ENCODE measurements around the gene MSX1. TPM values are rescaled to one million over a fixed set of nuclear protein-coding genes. Genes with fewer than 3 reads are reported as not detected.

Gene MSX1
- total RNA-seq, 1 donor from 2014 or later, result 50.3 TPM

- Mint-ChIP-seq H3K4me1 (peaks cover 20% of the 10 kb centered on the region), H3K27ac (no peak overlapping the region), H3K36me3 (no peaks in the 10 kb centered on the region), H3K27me3 (ENCODE audit: low read depth) (peaks cover 6% of the 10 kb centered on the region), H3K4me3 (no peak overlapping the region), H3K9me3 (no peaks in the 10 kb centered on the region)
- DNase-seq (ENCODE audit: low spot score in 2 of 2, unreplicated experiment in 2 of 2), result no peak
- TF ChIP-seq, protein P1, sequence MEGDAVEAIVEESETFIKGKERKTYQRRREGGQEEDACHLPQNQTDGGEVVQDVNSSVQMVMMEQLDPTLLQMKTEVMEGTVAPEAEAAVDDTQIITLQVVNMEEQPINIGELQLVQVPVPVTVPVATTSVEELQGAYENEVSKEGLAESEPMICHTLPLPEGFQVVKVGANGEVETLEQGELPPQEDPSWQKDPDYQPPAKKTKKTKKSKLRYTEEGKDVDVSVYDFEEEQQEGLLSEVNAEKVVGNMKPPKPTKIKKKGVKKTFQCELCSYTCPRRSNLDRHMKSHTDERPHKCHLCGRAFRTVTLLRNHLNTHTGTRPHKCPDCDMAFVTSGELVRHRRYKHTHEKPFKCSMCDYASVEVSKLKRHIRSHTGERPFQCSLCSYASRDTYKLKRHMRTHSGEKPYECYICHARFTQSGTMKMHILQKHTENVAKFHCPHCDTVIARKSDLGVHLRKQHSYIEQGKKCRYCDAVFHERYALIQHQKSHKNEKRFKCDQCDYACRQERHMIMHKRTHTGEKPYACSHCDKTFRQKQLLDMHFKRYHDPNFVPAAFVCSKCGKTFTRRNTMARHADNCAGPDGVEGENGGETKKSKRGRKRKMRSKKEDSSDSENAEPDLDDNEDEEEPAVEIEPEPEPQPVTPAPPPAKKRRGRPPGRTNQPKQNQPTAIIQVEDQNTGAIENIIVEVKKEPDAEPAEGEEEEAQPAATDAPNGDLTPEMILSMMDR (IDR thresholded peaks at IDR 0.05; ENCODE audit: unreplicated experiment), result no peak
These were observed 10.4 kb upstream of the MSX1 start for GRCh38 chr4:4849106-4849505.

- peaks cover 24% of the 10 kb centered on the region for H3K4me1 Mint-ChIP-seq
- no peaks in the 10 kb centered on the region for H3K36me3 Mint-ChIP-seq
- peaks cover 1% of the 10 kb centered on the region for H3K27me3 Mint-ChIP-seq (ENCODE audit: low read depth)
- H3K4me3 Mint-ChIP-seq, result no peak overlapping the region
- TF ChIP-seq, protein P1 (IDR thresholded peaks at IDR 0.05; ENCODE audit: unreplicated experiment), result no peak
- H3K27ac Mint-ChIP-seq, result no peak overlapping the region
- no peaks in the 10 kb centered on the region for H3K9me3 Mint-ChIP-seq
- no peak for DNase-seq (ENCODE audit: low spot score in 2 of 2, unreplicated experiment in 2 of 2)
These were observed 9.8 kb upstream of the MSX1 start for GRCh38 chr4:4849524-4850193.

DNA sequence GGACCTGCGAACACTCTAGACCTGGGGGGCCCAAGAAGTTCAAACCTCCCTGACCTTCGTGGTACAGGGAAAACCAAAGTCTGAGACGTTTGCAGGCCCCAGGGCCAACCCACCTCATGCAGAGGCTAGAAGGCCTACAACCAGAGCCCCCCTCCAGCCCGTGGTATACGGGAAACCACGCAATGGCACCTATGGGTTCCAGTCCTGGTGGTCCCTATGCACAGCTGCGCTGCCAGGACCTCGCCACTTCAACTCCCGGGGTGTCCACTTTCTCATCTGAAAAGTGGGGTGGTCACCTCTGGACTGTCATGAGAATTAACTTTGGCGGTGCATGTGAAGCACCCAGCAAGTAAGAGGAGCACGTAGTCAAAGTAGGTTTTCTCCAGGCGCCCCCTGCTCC is 8.4 kb upstream of the MSX1 start:
- no peak overlapping the region for H3K4me3 Mint-ChIP-seq
- no peaks in the 10 kb centered on the region for H3K36me3 Mint-ChIP-seq
- no peak overlapping the region for H3K27ac Mint-ChIP-seq
- DNase-seq (ENCODE audit: low spot score in 2 of 2, unreplicated experiment in 2 of 2), result no peak
- peaks cover 38% of the 10 kb centered on the region for H3K4me1 Mint-ChIP-seq
- TF ChIP-seq, protein P1 (IDR thresholded peaks at IDR 0.05; ENCODE audit: unreplicated experiment), result no peak
- H3K9me3 Mint-ChIP-seq, result no peaks in the 10 kb centered on the region
- H3K27me3 Mint-ChIP-seq (ENCODE audit: low read depth), result no peaks in the 10 kb centered on the region

- H3K27me3 Mint-ChIP-seq (ENCODE audit: low read depth), result no peaks in the 10 kb centered on the region
- TF ChIP-seq, protein P1 (IDR thresholded peaks at IDR 0.05; ENCODE audit: unreplicated experiment), result no peak
- H3K36me3 Mint-ChIP-seq, result no peaks in the 10 kb centered on the region
- H3K4me1 Mint-ChIP-seq, result peaks cover 43% of the 10 kb centered on the region
- peak overlapping the region; percentile 94 for H3K27ac Mint-ChIP-seq
- H3K9me3 Mint-ChIP-seq, result no peaks in the 10 kb centered on the region
- no peak for DNase-seq (ENCODE audit: low spot score in 2 of 2, unreplicated experiment in 2 of 2)
- no peak overlapping the region for H3K4me3 Mint-ChIP-seq
These were observed 7.6 kb upstream of the MSX1 start for GRCh38 chr4:4851906-4852305.

DNA sequence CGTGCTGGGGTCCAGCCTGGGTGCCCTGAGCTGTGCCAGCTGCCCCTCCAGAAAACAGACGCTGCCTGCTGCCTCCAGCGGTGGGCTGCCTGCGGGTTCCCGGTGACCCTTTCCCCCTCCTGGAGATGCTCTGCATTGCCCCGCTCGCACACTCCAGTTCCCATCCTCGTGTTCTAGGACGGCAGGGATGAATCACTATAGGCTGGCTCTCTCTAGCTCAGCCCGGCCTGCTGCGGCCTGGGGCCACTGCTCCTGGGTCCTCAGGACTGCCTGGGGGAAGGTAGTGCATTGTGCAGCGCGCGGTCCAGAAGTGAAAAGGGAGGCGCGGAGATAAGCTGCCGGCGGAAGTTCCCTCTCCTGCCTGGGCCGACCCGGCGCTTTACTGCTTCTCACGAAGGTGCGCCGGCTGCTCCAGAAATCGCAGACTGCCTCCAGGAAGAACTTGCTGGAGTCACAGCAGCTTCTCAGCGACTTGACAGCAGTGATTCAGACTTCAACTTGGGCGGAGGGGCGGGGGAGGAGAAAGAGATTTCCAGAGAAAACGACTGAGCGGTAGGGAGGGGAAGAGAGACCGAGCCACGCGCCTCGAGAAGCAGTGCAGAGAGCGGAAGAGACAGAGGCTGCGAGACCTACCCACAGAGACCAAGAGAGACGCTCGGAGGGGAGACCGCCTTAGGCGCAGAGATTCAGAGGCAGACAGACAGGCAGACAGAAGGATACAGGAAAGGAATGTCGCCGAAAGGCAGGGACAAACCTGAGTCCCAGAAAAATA is 6.7 kb upstream of the MSX1 start:
- H3K27me3 Mint-ChIP-seq (ENCODE audit: low read depth), result peaks cover 6% of the 10 kb centered on the region

More for the DNA sequence above, 6.7 kb upstream of the MSX1 start:
- no peaks in the 10 kb centered on the region for H3K36me3 Mint-ChIP-seq
- peaks cover 51% of the 10 kb centered on the region for H3K4me1 Mint-ChIP-seq
- no peaks in the 10 kb centered on the region for H3K9me3 Mint-ChIP-seq
- H3K4me3 Mint-ChIP-seq, result peak overlapping the region; percentile 66
- peak overlapping the region; percentile 94 for H3K27ac Mint-ChIP-seq
- DNase-seq (ENCODE audit: low spot score in 2 of 2, unreplicated experiment in 2 of 2), result no peak
- TF ChIP-seq, protein P1 (IDR thresholded peaks at IDR 0.05; ENCODE audit: unreplicated experiment), result peak; percentile 28
